GM12878 (cell line): ENCODE measurements around the gene MST1R.

ENCODE experiments used
- BCLAF1 ChIP-seq: fragments of 450-650 bp; IDR thresholded peaks from 2 replicates; pipeline ENCODE4 v1.6.1; 2017; ENCODE audit warnings: antibody characterized with exemption, mild to moderate bottlenecking, moderate library complexity
- CTCF ChIP-seq, 3 experiments: IDR thresholded peaks in 2 of 3; conservative IDR thresholded peaks in 1 of 3; 2 replicates each; pipeline ENCODE4 v1.5.1; 2011; ENCODE audit warnings: low read depth in 3 of 3, low read length in 3 of 3, mild to moderate bottlenecking in 3 of 3, control low read depth in 2 of 3, moderate library complexity in 2 of 3, inconsistent platforms in 1 of 3, mixed read lengths in 1 of 3; ENCODE audit not compliant: control insufficient read depth in 2 of 3, insufficient read depth in 1 of 3; ENCODE audit errors: extremely low read depth in 1 of 3
- NFXL1 ChIP-seq: fragments of 450-650 bp; IDR thresholded peaks from 2 replicates; pipeline ENCODE4 v1.6.1; 2017; ENCODE audit warnings: antibody characterized with exemption, mild to moderate bottlenecking, borderline replicate concordance

DNA sequence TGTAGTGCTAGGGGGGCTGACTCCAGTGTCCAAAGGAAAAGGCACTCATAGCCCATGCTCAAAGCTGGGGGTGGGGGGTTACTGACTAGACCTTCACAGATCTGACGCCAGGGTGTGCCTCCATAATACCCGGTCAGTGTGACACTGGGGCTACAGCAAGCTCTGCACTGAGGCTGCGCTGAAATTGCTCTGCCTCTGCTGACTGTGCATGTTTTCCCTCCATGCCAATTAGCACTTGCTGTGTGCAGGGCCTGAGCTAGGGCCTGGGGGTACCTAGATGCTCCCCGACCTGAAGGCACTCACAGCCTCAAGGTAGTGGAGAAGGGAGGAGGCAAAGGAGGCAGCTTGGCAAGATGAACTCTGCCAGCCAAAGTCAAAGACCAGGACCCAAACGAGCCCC is 39.2 kb downstream of the MST1R start:
- TF ChIP-seq BCLAF1 (no peak), CTCF (IDR thresholded peaks at IDR 0.05 in 2 of 3, conservative IDR thresholded peaks at IDR 0.05 in 1 of 3; ENCODE audit: control insufficient read depth in 2 of 3, extremely low read depth in 1 of 3, insufficient read depth in 1 of 3, low read depth in 3 of 3, low read length in 3 of 3) (no peak), NFXL1 (no peak)
